Suprapubic skin (tissue), 4 donors: Measurements from ENCODE around the gene NABP1.

Experiments
- CTCF ChIP-seq, 2 donors: fragments of 200-600 bp in 1 of 2; fragments of 450-650 bp in 1 of 2; sonication (generic) in 1 of 2; IDR thresholded peaks; one replicate each; pipeline ENCODE4 v1.5.1; 2016 to 2019; ENCODE audit warnings: antibody characterized with exemption in 2 of 2, mild to moderate bottlenecking in 1 of 2, moderate library complexity in 1 of 2
- EP300 ChIP-seq: sonication (generic); formaldehyde crosslinking; IDR thresholded peaks from one replicate; pipeline ENCODE4 v1.6.1; 2017; ENCODE audit warnings: antibody characterized with exemption
- POLR2A ChIP-seq, 2 donors: fragments of 450-650 bp; IDR thresholded peaks; one replicate each; pipeline ENCODE4 v1.6.1; 2017; ENCODE audit warnings: antibody characterized with exemption in 2 of 2, mild to moderate bottlenecking in 2 of 2, moderate library complexity in 2 of 2
- POLR2AphosphoS5 ChIP-seq, 3 donors: sonication (generic); formaldehyde crosslinking; IDR thresholded peaks; one replicate each; pipeline ENCODE4 v1.6.1; 2017; ENCODE audit warnings: antibody characterized with exemption in 3 of 3

GRCh38 chr2:191728750-191729624 is 51.1 kb downstream of the NABP1 start:
- TF ChIP-seq CTCF (IDR thresholded peaks at IDR 0.05): no peak
- no peak for TF ChIP-seq POLR2AphosphoS5 (IDR thresholded peaks at IDR 0.05)
- TF ChIP-seq POLR2A (IDR thresholded peaks at IDR 0.05): no peak
- TF ChIP-seq EP300: no peak
